CD4-positive, alpha-beta T cell (primary cell): Measurements from ENCODE around the gene EPC2. TPM values are rescaled to one million over a fixed set of nuclear protein-coding genes. Genes with fewer than 3 reads are reported as not detected.

Source experiments
- ATAC-seq: fragments of 200-7000 bp; cut with Tn5 transposase; one replicate; pipeline ENCODE4 v1.10.0; 2022; ENCODE audit warnings: mild to moderate bottlenecking; ENCODE audit not compliant: poor library complexity
- CTCF ChIA-PET: fragments of 350-600 bp; sonication (Branson Sonifier 250); formaldehyde crosslinking; loops from one replicate; lab custom pipeline; 2021; ENCODE audit warnings: antibody characterized with exemption, inconsistent platforms; lab: Charles Lee
- POLR2A ChIA-PET: fragments of 350-600 bp; sonication (Branson Sonifier 250); formaldehyde crosslinking; loops from one replicate; lab custom pipeline; 2021; ENCODE audit warnings: antibody characterized with exemption, inconsistent platforms; lab: Charles Lee
- DNase-seq, 14 experiments: peaks; one replicate each; pipeline ENCODE4 v3.0.0-alpha.2; 2013 to 2020; ENCODE audit warnings: mixed read lengths in 2 of 14
- H3K27ac ChIP-seq, 2 donors: one replicate each; pipeline versions ENCODE4 v1.5.1 to v1.7.0; 2013; ENCODE audit warnings: low read length in 2 of 2, low read depth in 1 of 2, mild to moderate bottlenecking in 1 of 2
- H3K27me3 ChIP-seq, 2 experiments: 1 replicate in 1 of 2; 2 replicates in 1 of 2; pipeline versions ENCODE4 v1.6.1 to v1.7.0; 2013; ENCODE audit warnings: low read length in 2 of 2, control low read depth in 1 of 2, mild to moderate bottlenecking in 1 of 2, moderate library complexity in 1 of 2; ENCODE audit not compliant: insufficient read depth in 2 of 2, control insufficient read depth in 1 of 2
- H3K36me3 ChIP-seq: one replicate; pipeline ENCODE4 v1.6.1; 2013; ENCODE audit warnings: low read length, control low read depth; ENCODE audit not compliant: insufficient read depth
- H3K4me1 ChIP-seq: one replicate; pipeline ENCODE4 v1.6.1; 2013; ENCODE audit warnings: low read length, control low read depth; ENCODE audit not compliant: insufficient read depth
- H3K4me3 ChIP-seq: one replicate; pipeline ENCODE4 v1.5.1; 2013; ENCODE audit warnings: mild to moderate bottlenecking, low read length, moderate library complexity
- H3K9me3 ChIP-seq, 2 experiments: 1 replicate in 1 of 2; 2 replicates in 1 of 2; pipeline versions ENCODE4 v1.6.1 to v1.7.0; 2013; ENCODE audit warnings: low read length in 2 of 2, mild to moderate bottlenecking in 2 of 2, control low read depth in 1 of 2, moderate library complexity in 1 of 2; ENCODE audit not compliant: control insufficient read depth in 1 of 2, insufficient read depth in 1 of 2
- H3K27ac Mint-ChIP-seq: one replicate; pipeline ENCODE4 v1.8.0; 2020; ENCODE audit warnings: mixed read lengths
- H3K27me3 Mint-ChIP-seq: one replicate; pipeline ENCODE4 v1.8.0; 2021; ENCODE audit warnings: mixed read lengths
- H3K36me3 Mint-ChIP-seq: one replicate; pipeline ENCODE4 v1.8.0; 2021; ENCODE audit warnings: low read depth, mixed read lengths
- H3K4me1 Mint-ChIP-seq: one replicate; pipeline ENCODE4 v1.8.0; 2021; ENCODE audit warnings: low read depth, mixed read lengths
- H3K4me3 Mint-ChIP-seq: one replicate; pipeline ENCODE4 v1.8.0; 2020; ENCODE audit warnings: mild to moderate bottlenecking, mixed read lengths
- H3K9me3 Mint-ChIP-seq: one replicate; pipeline ENCODE4 v1.8.0; 2020; ENCODE audit warnings: mixed read lengths
- CTCF ChIP-seq: fragments of 200-600 bp; IDR thresholded peaks from one replicate; pipeline ENCODE4 v1.8.0; 2022; ENCODE audit warnings: antibody characterized with exemption, mild to moderate bottlenecking
- intact Hi-C, 2 experiments: fragments of 100-400 bp; cut with DNase I in 1 of 2; cut with micrococcal nuclease in 1 of 2; formaldehyde crosslinking; loops; one replicate each; pipeline versions ENCODE4 v1.15.1 to v1.9.0; 2023 to 2025; cut with DNase I, micrococcal nuclease
- total RNA-seq, 174 experiments: library from RNA in 2 of 174; stranded (reverse) in 2 of 174; gene quantifications; one replicate each; pipeline ENCODE4 v1.2.3 and lab custom pipeline; 2021 to 2026

Gene EPC2
- total RNA-seq, 2 experiments from 2014 or later: 79.6 to 85.5 TPM

- Mint-ChIP-seq H3K36me3 (no peaks in the 10 kb centered on the region), H3K27me3 (peaks cover 4% of the 10 kb centered on the region), H3K9me3 (no peaks in the 10 kb centered on the region), H3K27ac (no peak overlapping the region), H3K4me1 (no peaks in the 10 kb centered on the region), H3K4me3 (no peak overlapping the region)
- Histone ChIP-seq H3K4me3 (no peak overlapping the region), H3K36me3 (no peaks in the 10 kb centered on the region), H3K27ac (no peak overlapping the region), H3K9me3 (no peaks in the 10 kb centered on the region), H3K27me3 (peaks cover 0 to 2% of the 10 kb centered on the region in 2 experiments), H3K4me1 (no peaks in the 10 kb centered on the region)
- no peak for TF ChIP-seq CTCF
- ATAC-seq (no peak), DNase-seq (no peak)
- intact Hi-C loops: no loop called here
- ChIA-PET CTCF (no interaction called here), POLR2A (no interaction called here)
Observed at GRCh38 chr2:148832637-148833036, 188.1 kb downstream of the EPC2 start.

Other genes starting within 250 kb of the EPC2 start
- gene KIF5C, start 230.5 kb downstream of the EPC2 start, total RNA-seq: 1 to 10 TPM; 7.3 to 8.1 TPM